Measurements from ENCODE around the gene PAQR4.
A peak's percentile ranks its signal among the peaks of the same experiment; 100 is the strongest.

The PAQR4 gene

DNA sequence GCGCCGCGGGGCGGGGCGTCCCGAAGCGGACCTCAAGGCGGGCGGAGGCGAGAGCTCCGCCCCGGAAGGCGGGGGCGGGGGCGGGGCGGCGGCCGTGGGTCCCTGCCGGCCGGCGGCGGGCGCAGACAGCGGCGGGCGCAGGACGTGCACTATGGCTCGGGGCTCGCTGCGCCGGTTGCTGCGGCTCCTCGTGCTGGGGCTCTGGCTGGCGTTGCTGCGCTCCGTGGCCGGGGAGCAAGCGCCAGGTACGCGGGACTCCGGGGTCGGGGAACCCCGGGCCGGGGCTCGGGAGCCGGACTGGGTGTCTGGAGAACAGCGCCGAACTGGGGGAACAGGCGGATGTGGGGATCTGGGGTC lies 51.1 kb downstream of the PAQR4 start, which contains the start of gene TNFRSF12A:
Gene TNFRSF12A (plus strand): TSS at position 122 of the 357 bp plus-strand sequence. CDS start 30 bp downstream, at position 152.
- peak within 1 kb of the TSS; percentile 88 for H3K27ac ChIP-seq

DNA sequence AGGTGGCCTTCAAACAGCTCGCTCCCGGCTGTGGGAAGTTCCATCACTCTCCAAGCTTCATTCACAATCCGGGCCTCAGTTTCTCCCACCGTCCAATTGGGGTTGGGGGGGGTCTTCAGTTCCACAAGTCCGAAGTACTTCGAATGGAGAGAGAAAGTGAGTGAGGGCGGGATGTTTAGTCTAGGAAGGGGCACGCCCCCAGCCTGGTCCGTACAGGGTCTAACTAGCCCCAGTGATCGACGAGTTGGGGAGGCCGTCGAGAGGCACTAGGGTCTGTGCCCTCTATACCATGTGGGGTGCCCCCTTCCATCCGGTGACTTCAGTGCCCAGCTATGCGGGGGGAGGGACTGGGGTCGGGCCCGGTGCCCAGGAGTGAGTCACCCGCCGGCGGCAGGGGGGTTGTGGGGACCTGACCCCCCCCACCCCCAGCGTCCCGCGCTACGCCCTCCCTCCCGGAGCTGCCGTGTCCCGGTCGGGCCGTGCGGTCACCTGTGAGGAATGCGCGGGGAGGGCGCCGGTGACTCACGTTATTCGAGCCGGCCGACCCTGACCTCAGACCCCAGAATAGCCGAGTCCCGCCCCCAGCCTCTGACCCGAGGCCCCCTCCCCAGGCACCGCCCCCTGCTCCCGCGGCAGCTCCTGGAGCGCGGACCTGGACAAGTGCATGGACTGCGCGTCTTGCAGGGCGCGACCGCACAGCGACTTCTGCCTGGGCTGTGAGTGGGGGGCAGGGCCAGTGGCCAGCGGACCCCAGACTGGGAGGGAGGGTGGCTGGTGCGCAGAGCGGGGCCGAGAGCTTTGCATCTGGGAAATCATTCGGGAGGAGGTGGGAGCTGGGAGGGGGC lies 51.7 kb downstream of the PAQR4 start:
- peak overlapping the region; percentile 88 for H3K27ac ChIP-seq
- no peak for TF ChIP-seq ZFX (IDR thresholded peaks at IDR 0.05; ENCODE audit: borderline replicate concordance)
- TF ChIP-seq, protein P1, sequence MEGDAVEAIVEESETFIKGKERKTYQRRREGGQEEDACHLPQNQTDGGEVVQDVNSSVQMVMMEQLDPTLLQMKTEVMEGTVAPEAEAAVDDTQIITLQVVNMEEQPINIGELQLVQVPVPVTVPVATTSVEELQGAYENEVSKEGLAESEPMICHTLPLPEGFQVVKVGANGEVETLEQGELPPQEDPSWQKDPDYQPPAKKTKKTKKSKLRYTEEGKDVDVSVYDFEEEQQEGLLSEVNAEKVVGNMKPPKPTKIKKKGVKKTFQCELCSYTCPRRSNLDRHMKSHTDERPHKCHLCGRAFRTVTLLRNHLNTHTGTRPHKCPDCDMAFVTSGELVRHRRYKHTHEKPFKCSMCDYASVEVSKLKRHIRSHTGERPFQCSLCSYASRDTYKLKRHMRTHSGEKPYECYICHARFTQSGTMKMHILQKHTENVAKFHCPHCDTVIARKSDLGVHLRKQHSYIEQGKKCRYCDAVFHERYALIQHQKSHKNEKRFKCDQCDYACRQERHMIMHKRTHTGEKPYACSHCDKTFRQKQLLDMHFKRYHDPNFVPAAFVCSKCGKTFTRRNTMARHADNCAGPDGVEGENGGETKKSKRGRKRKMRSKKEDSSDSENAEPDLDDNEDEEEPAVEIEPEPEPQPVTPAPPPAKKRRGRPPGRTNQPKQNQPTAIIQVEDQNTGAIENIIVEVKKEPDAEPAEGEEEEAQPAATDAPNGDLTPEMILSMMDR (IDR thresholded peaks at IDR 0.05): no peak

More for the DNA sequence above, 51.1 kb downstream of the PAQR4 start, which contains the start of gene TNFRSF12A:
- TF ChIP-seq, protein P1 (IDR thresholded peaks at IDR 0.05): peak; percentile 9; the same call in 1 of the 2 replicates
- no peak for TF ChIP-seq ZFX (IDR thresholded peaks at IDR 0.05; ENCODE audit: borderline replicate concordance)

DNA sequence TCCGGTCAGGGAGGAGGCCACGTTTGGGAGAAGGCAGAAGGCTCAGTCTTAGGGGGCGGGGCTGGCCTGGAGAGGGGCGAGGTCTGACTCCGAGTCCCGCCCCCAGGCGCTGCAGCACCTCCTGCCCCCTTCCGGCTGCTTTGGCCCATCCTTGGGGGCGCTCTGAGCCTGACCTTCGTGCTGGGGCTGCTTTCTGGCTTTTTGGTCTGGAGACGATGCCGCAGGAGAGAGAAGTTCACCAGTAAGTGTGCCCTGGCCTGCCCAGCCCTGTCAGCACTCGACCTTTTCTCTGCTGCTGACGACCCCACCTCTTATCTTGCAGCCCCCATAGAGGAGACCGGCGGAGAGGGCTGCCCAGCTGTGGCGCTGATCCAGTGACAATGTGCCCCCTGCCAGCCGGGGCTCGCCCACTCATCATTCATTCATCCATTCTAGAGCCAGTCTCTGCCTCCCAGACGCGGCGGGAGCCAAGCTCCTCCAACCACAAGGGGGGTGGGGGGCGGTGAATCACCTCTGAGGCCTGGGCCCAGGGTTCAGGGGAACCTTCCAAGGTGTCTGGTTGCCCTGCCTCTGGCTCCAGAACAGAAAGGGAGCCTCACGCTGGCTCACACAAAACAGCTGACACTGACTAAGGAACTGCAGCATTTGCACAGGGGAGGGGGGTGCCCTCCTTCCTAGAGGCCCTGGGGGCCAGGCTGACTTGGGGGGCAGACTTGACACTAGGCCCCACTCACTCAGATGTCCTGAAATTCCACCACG lies 52.5 kb downstream of the PAQR4 start:
- TF ChIP-seq, protein P1 (IDR thresholded peaks at IDR 0.05): peak; percentile 51
- no peak for TF ChIP-seq ZFX (IDR thresholded peaks at IDR 0.05; ENCODE audit: borderline replicate concordance)

DNA sequence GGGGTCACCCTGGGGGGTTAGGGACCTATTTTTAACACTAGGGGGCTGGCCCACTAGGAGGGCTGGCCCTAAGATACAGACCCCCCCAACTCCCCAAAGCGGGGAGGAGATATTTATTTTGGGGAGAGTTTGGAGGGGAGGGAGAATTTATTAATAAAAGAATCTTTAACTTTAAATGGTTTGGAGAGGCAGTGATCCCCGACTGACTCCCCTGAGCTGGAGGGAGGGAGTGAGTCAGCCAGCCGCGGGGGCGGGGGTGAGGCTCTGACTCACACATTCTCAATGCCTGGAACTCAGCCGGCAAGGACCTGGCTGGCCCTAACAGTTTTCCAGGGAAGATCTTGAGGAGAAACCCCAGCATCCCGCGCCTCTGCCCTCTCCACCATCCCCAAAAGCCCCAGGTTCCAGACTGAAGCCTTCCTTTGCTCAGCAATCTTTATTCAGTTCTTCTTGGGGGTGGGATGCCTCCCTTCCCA lies 53.1 kb downstream of the PAQR4 start:
- peak overlapping the region; percentile 88 for H3K27ac ChIP-seq
- no peak for TF ChIP-seq ZFX (IDR thresholded peaks at IDR 0.05; ENCODE audit: borderline replicate concordance)
- TF ChIP-seq, protein P1 (IDR thresholded peaks at IDR 0.05): no peak

More for the DNA sequence above, 52.5 kb downstream of the PAQR4 start:
- H3K27ac ChIP-seq: peak overlapping the region; percentile 88

DNA sequence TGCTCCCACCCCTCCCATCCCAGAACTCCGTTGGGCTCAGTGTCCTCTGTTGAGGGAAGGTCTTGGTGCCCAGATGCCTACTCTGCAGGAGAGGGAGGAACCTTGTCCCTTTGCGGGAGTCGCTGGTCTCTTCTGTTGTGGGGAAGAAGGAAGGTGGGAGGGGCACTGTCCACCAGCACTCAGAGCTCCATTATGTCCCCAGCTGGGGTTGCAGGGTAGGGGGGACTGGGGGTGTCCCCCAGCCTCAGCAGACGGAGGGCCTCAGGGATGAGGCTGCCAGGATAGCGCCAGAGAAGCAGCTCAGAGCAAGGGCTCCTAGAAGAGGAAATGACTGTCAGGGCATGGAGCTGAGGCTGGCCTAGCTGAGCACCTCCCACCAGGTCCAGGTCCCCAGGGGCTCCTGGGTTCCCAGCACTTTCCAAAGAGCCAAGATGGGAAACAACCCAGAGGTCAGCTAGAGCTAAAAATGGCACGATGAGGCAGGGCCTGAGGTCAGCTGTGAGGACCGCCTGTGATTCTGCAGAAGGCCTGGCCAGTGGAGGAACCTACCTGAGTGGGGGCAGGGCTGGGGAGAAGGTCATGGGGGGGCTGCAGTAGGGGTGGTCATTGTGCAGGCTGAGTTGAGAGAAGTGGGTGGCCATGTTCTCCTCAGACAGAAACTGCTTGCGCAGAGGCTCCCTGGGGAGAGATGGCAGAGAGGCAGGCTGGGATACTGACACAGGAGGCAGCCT lies 53.7 kb downstream of the PAQR4 start:
- peak overlapping the region; percentile 88 for H3K27ac ChIP-seq

More for the DNA sequence above, 53.7 kb downstream of the PAQR4 start:
- no peak for TF ChIP-seq ZFX (IDR thresholded peaks at IDR 0.05; ENCODE audit: borderline replicate concordance)
- TF ChIP-seq, protein P1 (IDR thresholded peaks at IDR 0.05): no peak
